Activated naive CD8-positive, alpha-beta T cell treated with anti-CD3 and anti-CD28 coated beads, Interleukin-2, amount 50 U/mL, for 24 hours (primary cell): ENCODE data around the gene TTPAL.

Experiments
- ATAC-seq: fragments of 150-1000 bp; cut with Tn5 transposase; one replicate; pipeline ENCODE4 v1.10.0; 2021
- DNase-seq: peaks from one replicate; pipeline ENCODE4 v3.0.0; 2021
- H3K27ac Mint-ChIP-seq: one replicate; pipeline ENCODE4 v1.8.0; 2021; ENCODE audit warnings: mild to moderate bottlenecking, mixed read lengths
- H3K27me3 Mint-ChIP-seq: one replicate; pipeline ENCODE4 v1.8.0; 2021; ENCODE audit warnings: mixed read lengths
- H3K36me3 Mint-ChIP-seq: one replicate; pipeline ENCODE4 v1.8.0; 2021; ENCODE audit warnings: low read depth, mixed read lengths
- H3K4me1 Mint-ChIP-seq: one replicate; pipeline ENCODE4 v1.8.0; 2021; ENCODE audit warnings: mixed read lengths
- H3K4me3 Mint-ChIP-seq: one replicate; pipeline ENCODE4 v1.8.0; 2021; ENCODE audit warnings: mild to moderate bottlenecking, moderate library complexity, mixed read lengths
- H3K9me3 Mint-ChIP-seq: one replicate; pipeline ENCODE4 v1.8.0; 2021; ENCODE audit warnings: mixed read lengths

The TTPAL gene

GRCh38 chr20:44494681-44495080 lies 19.0 kb downstream of the TTPAL start:
- H3K27ac Mint-ChIP-seq = peak overlapping the region; percentile 92
- DNase-seq = no peak
- no peak overlapping the region for H3K4me3 Mint-ChIP-seq
- peaks cover 56% of the 10 kb centered on the region for H3K36me3 Mint-ChIP-seq
- peaks cover 5% of the 10 kb centered on the region for H3K9me3 Mint-ChIP-seq
- H3K27me3 Mint-ChIP-seq = no peaks in the 10 kb centered on the region
- peaks cover 61% of the 10 kb centered on the region for H3K4me1 Mint-ChIP-seq
- no peak for ATAC-seq

DNA sequence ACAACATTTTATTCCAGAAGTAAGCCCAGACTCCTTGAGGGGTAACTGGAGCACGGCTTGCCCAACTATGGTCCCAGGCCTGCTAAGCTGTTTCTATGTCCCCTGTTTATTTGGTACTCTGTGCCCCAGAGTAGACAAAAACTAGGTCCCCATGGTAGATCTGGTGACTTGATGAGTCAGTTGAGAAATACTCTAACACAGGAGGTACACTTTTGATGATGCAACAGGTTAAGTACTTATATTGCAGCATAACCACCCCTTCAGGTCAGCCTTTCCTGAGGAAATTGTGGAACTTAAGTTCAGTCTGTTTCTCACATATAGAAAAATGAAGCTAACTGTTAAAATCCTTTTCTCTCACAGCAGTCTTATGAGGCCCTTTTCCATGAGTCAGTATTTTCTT lies 19.6 kb downstream of the TTPAL start:
- Mint-ChIP-seq H3K4me3 (no peak overlapping the region), H3K9me3 (peaks cover 5% of the 10 kb centered on the region), H3K36me3 (peaks cover 57% of the 10 kb centered on the region), H3K27ac (peak overlapping the region; percentile 92), H3K27me3 (no peaks in the 10 kb centered on the region), H3K4me1 (peaks cover 55% of the 10 kb centered on the region)
- ATAC-seq (no peak), DNase-seq (no peak)

DNA sequence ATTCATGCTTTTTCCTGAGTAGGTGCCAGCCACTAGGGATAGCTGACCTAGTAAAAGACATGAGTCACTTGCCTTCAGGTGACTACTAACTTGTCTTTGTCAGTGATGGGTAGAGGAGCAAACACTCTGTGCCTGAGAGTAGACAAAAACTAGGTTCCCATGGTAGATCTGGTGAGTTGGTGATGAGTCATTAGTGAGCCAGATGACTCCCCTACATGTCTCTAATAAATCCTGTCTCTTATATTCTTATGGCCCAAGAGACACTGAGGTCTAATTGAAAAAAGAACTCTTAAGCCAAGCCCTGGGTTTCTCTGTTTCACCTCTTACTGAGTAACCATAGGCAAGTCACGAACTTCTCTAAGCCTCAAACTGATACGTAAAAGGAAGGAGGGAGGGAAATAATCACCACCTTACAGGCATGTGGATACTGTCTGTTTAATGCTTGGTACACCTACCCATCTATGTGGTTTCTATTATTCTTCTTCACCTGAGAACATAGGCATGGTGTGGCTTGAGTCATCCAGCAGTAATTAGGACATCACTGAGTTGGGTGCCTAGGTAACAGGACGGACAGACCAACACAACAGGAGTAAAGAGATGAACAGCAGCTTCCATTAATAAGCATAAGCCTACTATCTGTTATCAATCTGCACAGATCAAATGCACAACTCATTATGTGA lies 20.3 kb downstream of the TTPAL start:
- Mint-ChIP-seq H3K27me3 (no peaks in the 10 kb centered on the region), H3K4me1 (peaks cover 52% of the 10 kb centered on the region), H3K4me3 (no peak overlapping the region), H3K9me3 (peaks cover 5% of the 10 kb centered on the region), H3K27ac (peak overlapping the region; percentile 92), H3K36me3 (peaks cover 60% of the 10 kb centered on the region)
- no peak for DNase-seq
- ATAC-seq = peak; percentile 88

DNA sequence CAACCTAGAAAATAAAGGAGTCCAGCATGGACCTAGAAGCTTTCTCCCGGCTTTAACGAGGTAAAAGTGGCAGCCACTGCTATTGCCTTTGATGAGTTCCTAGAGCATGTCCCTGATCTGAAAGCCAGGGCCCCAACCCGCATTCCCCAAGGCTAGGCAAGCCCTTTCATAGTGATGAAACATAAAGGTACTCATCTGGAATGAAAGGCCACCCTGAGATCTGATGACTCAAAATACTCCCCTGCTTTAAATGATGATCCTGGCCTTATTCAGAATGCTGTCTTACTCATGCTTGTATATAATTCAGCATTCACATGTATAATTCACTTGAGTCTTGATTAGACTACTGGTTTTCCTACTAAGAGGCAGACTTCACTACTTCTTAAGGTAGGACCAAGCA lies 21.3 kb downstream of the TTPAL start:
- peak; percentile 37 for DNase-seq
- Mint-ChIP-seq H3K27ac (peak overlapping the region; percentile 66), H3K4me1 (peaks cover 44% of the 10 kb centered on the region), H3K36me3 (peaks cover 61% of the 10 kb centered on the region), H3K4me3 (no peak overlapping the region), H3K9me3 (peaks cover 5% of the 10 kb centered on the region), H3K27me3 (no peaks in the 10 kb centered on the region)
- peak; percentile 78 for ATAC-seq

DNA sequence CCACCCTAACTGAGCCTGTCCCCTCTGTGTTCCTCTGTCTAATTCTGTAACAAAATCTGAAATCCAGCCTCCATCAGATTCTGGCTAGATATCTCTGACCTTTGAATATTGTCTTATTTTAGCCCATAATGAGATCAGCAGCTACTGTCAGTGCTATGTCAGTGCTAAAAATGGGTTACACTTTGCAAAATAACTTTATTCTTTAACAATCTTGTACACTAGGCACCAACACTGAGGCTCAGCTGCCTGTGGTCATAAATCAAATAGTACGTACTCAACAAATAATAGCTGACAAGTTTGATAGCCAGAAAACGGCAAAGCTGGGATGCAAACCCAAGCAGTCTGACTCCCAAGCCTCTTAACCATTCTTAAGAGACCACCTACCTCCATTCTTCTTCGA lies 22.1 kb downstream of the TTPAL start:
- Mint-ChIP-seq H3K9me3 (peaks cover 5% of the 10 kb centered on the region), H3K4me3 (no peak overlapping the region), H3K4me1 (peaks cover 44% of the 10 kb centered on the region), H3K27ac (peak overlapping the region; percentile 21), H3K36me3 (peaks cover 58% of the 10 kb centered on the region), H3K27me3 (no peaks in the 10 kb centered on the region)
- ATAC-seq = no peak
- DNase-seq = no peak

GRCh38 chr20:44500221-44500620 lies 24.5 kb downstream of the TTPAL start:
- no peak overlapping the region for H3K27ac Mint-ChIP-seq
- H3K4me3 Mint-ChIP-seq = no peak overlapping the region
- DNase-seq (no peak), ATAC-seq (no peak)
- H3K36me3 Mint-ChIP-seq = peaks cover 56% of the 10 kb centered on the region
- peaks cover 33% of the 10 kb centered on the region for H3K4me1 Mint-ChIP-seq
- no peaks in the 10 kb centered on the region for H3K27me3 Mint-ChIP-seq
- H3K9me3 Mint-ChIP-seq = peaks cover 5% of the 10 kb centered on the region

- H3K4me1 Mint-ChIP-seq = peaks cover 20% of the 10 kb centered on the region
- H3K9me3 Mint-ChIP-seq = no peaks in the 10 kb centered on the region
- H3K36me3 Mint-ChIP-seq = peaks cover 45% of the 10 kb centered on the region
- ATAC-seq (no peak), DNase-seq (no peak)
- H3K27me3 Mint-ChIP-seq = no peaks in the 10 kb centered on the region
- H3K27ac Mint-ChIP-seq = no peak overlapping the region
- H3K4me3 Mint-ChIP-seq = no peak overlapping the region
These were observed 25.8 kb downstream of the TTPAL start for GRCh38 chr20:44501448-44501847.

DNA sequence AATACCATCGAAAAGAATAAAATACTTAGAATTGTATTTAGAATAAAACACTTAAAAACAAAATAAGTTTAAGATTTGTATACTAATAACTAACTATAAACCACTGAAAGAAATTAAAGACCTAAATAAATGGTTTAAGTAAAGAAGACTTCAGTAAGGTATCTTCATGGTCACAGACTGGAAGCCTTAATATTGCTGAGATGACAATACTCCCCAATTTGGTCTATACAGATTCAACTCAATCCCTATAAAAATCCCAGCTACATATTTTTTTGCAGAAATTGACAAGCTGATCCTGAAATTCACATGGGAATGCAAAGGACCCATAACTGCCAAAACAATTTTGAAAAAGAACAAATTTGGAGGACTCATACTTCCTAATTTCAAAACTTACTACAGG lies 27.3 kb downstream of the TTPAL start:
- DNase-seq = no peak
- H3K4me1 Mint-ChIP-seq = peaks cover 5% of the 10 kb centered on the region
- ATAC-seq = no peak
- peaks cover 39% of the 10 kb centered on the region for H3K36me3 Mint-ChIP-seq
- no peaks in the 10 kb centered on the region for H3K27me3 Mint-ChIP-seq
- H3K4me3 Mint-ChIP-seq = no peak overlapping the region
- no peaks in the 10 kb centered on the region for H3K9me3 Mint-ChIP-seq
- H3K27ac Mint-ChIP-seq = no peak overlapping the region

GRCh38 chr20:44504402-44505307 lies 29.0 kb downstream of the TTPAL start:
- no peaks in the 10 kb centered on the region for H3K27me3 Mint-ChIP-seq
- no peak for DNase-seq
- no peak overlapping the region for H3K4me3 Mint-ChIP-seq
- H3K36me3 Mint-ChIP-seq = peaks cover 34% of the 10 kb centered on the region
- no peaks in the 10 kb centered on the region for H3K4me1 Mint-ChIP-seq
- ATAC-seq = no peak
- no peaks in the 10 kb centered on the region for H3K9me3 Mint-ChIP-seq
- H3K27ac Mint-ChIP-seq = no peak overlapping the region

DNA sequence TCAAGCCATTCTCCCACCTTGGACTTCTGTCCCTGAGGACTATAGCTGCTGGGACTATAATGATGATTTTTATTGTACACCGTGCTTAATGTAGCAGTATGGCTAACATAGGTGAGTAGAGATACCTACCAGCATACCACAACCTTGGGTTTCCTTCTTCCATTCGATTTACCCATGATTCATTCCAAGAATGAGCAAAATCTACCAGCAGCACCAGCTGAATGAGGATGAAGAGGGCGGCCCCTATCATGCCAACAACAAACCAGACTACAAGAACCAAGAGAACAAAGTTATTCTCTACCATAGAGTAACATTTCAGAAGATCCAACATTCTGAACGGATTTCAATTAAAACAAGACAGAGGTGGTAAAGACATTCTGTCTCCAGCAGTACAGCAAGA lies 34.1 kb downstream of the TTPAL start:
- Mint-ChIP-seq H3K9me3 (no peaks in the 10 kb centered on the region), H3K27me3 (no peaks in the 10 kb centered on the region), H3K36me3 (peaks cover 16% of the 10 kb centered on the region), H3K4me1 (peaks cover 9% of the 10 kb centered on the region), H3K27ac (peak overlapping the region; percentile 15), H3K4me3 (no peak overlapping the region)
- ATAC-seq (peak; percentile 36), DNase-seq (no peak)

DNA sequence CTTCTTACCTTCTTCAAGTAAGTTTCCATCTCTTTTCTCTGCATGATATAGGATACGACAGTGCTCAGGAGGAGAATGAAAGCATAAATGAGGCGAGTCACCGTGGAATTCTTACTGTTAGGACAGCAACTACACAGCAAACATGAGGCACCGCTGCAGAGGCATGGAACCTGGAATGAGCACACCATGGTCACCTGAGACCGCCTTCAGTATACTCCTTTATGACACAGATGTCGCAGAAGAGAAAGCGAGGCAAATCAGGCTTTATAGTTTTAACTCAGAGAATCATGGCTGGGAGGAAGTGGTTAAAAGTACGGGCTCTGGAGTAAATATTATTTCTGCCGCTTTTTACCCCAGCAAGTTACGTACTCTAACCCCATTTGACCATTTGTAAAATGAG lies 38.2 kb downstream of the TTPAL start:
- H3K9me3 Mint-ChIP-seq = no peaks in the 10 kb centered on the region
- DNase-seq = no peak
- no peak overlapping the region for H3K4me3 Mint-ChIP-seq
- peak overlapping the region; percentile 81 for H3K27ac Mint-ChIP-seq
- no peaks in the 10 kb centered on the region for H3K27me3 Mint-ChIP-seq
- no peak for ATAC-seq
- H3K36me3 Mint-ChIP-seq = peaks cover 8% of the 10 kb centered on the region
- peaks cover 33% of the 10 kb centered on the region for H3K4me1 Mint-ChIP-seq

DNA sequence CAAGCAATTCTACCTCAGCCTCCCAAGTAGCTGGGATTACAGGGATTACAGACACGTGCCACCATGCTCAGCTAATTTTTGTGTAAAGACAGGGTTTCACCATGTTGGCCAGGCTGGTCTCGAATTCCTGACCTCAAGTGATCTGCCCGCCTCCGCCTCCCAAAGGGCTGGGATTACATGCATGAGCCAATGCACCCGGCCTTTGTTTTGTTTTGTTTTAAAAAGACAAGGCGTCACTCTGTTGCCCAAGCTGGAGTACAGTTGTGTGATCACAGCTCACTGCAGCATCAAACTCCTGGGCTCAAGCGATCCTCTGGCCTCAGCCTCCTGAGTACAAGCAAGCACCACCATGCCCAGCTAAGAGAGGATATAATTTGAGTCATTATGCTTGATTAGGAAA lies 40.8 kb downstream of the TTPAL start:
- H3K27me3 Mint-ChIP-seq = no peaks in the 10 kb centered on the region
- no peak for DNase-seq
- ATAC-seq = no peak
- no peaks in the 10 kb centered on the region for H3K9me3 Mint-ChIP-seq
- H3K4me3 Mint-ChIP-seq = no peak overlapping the region
- H3K27ac Mint-ChIP-seq = no peak overlapping the region
- H3K4me1 Mint-ChIP-seq = peaks cover 56% of the 10 kb centered on the region
- H3K36me3 Mint-ChIP-seq = no peaks in the 10 kb centered on the region

DNA sequence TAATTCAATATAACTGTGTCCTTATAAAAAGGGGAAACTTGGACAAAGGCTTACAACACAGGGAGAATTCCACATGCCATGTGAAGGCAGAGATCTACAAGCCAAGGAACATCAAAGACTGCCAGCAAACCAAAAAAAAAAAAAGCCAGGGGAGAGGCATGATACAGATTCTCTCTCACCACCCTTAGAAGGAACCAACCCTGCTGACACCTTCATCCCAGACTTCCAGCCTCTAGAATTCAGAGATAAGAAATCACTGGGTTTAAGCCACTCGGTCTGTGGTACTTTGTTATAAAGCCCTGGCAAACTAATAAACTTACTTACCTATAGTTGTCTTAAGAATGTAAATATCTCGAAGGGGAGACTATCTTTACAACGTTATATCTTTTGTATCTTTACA lies 41.8 kb downstream of the TTPAL start:
- no peak for ATAC-seq
- Mint-ChIP-seq H3K27ac (no peak overlapping the region), H3K36me3 (no peaks in the 10 kb centered on the region), H3K4me1 (peaks cover 63% of the 10 kb centered on the region), H3K27me3 (no peaks in the 10 kb centered on the region), H3K9me3 (no peaks in the 10 kb centered on the region), H3K4me3 (no peak overlapping the region)
- DNase-seq = no peak

DNA sequence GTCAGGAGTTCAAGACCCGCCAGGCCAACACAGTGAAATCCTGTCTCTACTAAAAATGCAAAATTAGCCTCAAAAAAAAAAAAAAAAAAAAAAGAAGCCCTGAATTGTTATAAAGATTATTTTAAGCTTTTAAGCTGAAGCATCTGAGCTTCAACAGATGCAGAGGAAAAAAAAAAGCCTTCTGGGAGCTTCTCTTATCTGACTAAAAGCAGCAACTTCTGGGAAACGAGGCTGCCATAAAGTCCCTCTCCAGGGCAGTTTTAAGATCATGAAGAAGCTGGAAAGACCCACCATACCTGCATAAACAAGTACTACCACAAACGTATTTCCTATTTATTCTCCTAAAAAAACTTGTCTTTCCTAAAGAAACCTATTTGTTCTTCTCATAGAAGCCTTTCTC lies 42.6 kb downstream of the TTPAL start:
- no peak for DNase-seq
- ATAC-seq = no peak
- Mint-ChIP-seq H3K27ac (no peak overlapping the region), H3K4me1 (peaks cover 70% of the 10 kb centered on the region), H3K9me3 (no peaks in the 10 kb centered on the region), H3K4me3 (no peak overlapping the region), H3K36me3 (no peaks in the 10 kb centered on the region), H3K27me3 (no peaks in the 10 kb centered on the region)

GRCh38 chr20:44520881-44521280 lies 45.2 kb downstream of the TTPAL start:
- H3K4me3 Mint-ChIP-seq = peak overlapping the region; percentile 83
- H3K9me3 Mint-ChIP-seq = no peaks in the 10 kb centered on the region
- peaks cover 53% of the 10 kb centered on the region for H3K4me1 Mint-ChIP-seq
- no peak for ATAC-seq
- H3K36me3 Mint-ChIP-seq = no peaks in the 10 kb centered on the region
- DNase-seq = no peak
- no peaks in the 10 kb centered on the region for H3K27me3 Mint-ChIP-seq
- no peak overlapping the region for H3K27ac Mint-ChIP-seq
